Adipose tissue (tissue), 3 donors: Measurements from ENCODE around the gene ZDHHC14. TPM values are rescaled to one million over a fixed set of nuclear protein-coding genes. Genes with fewer than 3 reads are reported as not detected.

Experiments
- H3K27ac ChIP-seq: one replicate; pipeline ENCODE4 v1.5.1; 2013; ENCODE audit warnings: low read depth, low read length
- WGBS, 3 donors: extraction: QIAGEN DNeasy Blood & Tissue Kit; methylation state at CpG; one replicate each; pipeline ENCODE4 v1.1.7; 2013; 5-methylcytosine and 5-hydroxymethylcytosine counted together
- polyA plus RNA-seq, 3 donors: library from polyadenylated mRNA; stranded (reverse); fragments of 200-250 nt; gene quantifications; one replicate each; pipeline ENCODE4 v1.2.3, GENCODE V29; 2013
- donor health status: healthy with polysubstance abuse.
- donor health status: Bipolar disorder and iron deficiency.
- donor health status: healthy.

Gene ZDHHC14
- polyA plus RNA-seq, 3 donors = 3.0 to 6.0 (median 5.1) TPM

- 85 to 95% (median 94%) methylated on average over 11 of the region's 11 CpGs for WGBS, 3 donors
- no peak overlapping the region for H3K27ac ChIP-seq
Observed at GRCh38 chr6:157627195-157627966, 246.4 kb downstream of the ZDHHC14 start.

- WGBS, 3 donors = 71 to 90% (median 88%) methylated on average over 11 of the region's 11 CpGs
- H3K27ac ChIP-seq = no peak overlapping the region
Observed at GRCh38 chr6:157628463-157628862, 247.5 kb downstream of the ZDHHC14 start.

- WGBS, 3 donors = 42 to 76% (median 53%) methylated on average over 10 of the region's 10 CpGs
- no peak overlapping the region for H3K27ac ChIP-seq
Observed at GRCh38 chr6:157629220-157629619, 248.2 kb downstream of the ZDHHC14 start.

GRCh38 chr6:157630463-157631080 is 249.6 kb downstream of the ZDHHC14 start:
- 73 to 89% (median 83%) methylated on average over 5 of the region's 5 CpGs for WGBS, 3 donors
- H3K27ac ChIP-seq = no peak overlapping the region

DNA sequence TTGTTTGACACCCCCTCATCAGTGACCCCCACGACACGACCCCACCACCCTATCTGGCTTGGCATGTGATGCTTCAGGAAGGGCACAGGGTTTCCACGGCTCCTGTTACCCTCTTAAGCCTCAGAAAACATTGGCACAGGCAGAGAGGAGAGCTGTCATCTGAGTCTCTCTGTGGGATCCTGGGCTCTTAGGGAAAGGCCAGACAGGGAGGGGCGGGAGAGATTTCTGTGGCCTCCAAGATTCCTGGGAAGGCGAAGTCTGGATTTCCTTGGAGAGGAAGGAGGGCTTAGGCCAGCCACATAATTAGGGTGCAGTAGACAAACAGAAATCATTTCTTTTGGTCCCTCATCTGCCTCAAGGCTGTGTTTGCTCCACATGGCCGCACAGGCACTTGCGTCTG is 250.4 kb downstream of the ZDHHC14 start:
- no peak overlapping the region for H3K27ac ChIP-seq
- 74 to 90% (median 83%) methylated on average over 7 of the region's 7 CpGs for WGBS, 3 donors

DNA sequence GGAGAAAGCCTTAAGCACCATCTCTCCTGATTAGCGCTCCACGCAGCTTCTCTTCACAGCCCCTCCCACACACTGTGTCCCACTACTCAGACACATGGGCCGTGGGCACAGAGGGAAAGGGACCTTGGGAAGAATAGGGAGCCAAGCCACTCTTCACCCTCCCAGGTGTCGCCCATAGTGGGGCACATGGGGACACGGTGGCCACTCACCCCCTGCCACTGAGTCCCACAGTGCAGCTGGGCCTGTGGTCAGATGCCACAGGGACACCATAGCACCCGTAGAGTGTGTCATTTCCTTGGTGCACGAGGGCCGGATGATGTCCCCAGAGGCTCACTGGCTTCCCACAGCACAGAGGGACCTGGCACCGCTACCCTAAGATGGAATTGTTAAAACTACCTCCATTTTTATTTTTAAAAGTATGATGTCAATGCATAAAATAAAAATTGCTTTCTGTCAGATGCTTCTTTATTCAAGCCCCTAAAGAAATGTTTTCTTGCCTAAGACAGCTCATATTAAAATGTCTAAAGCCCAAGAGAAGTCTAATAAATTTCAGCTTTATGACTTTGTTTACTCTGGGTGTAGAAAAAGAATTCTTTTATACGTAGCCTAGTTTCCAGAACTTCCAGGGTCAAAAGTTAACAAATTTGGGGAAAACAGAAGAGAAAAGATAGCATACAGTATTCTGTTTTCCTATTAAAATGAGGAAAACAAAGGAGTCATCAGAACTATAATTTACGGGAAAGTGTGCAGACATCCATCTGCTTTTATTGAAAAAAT is 251.0 kb downstream of the ZDHHC14 start:
- no peak overlapping the region for H3K27ac ChIP-seq
- 70 to 93% (median 80%) methylated on average over 11 of the region's 11 CpGs for WGBS, 3 donors

GRCh38 chr6:157632821-157633220 is 251.8 kb downstream of the ZDHHC14 start:
- 61 to 69% (median 64%) methylated on average over 5 of the region's 5 CpGs for WGBS, 3 donors
- no peak overlapping the region for H3K27ac ChIP-seq

- no peak overlapping the region for H3K27ac ChIP-seq
Observed at GRCh38 chr6:157634546-157634945, 253.6 kb downstream of the ZDHHC14 start.

DNA sequence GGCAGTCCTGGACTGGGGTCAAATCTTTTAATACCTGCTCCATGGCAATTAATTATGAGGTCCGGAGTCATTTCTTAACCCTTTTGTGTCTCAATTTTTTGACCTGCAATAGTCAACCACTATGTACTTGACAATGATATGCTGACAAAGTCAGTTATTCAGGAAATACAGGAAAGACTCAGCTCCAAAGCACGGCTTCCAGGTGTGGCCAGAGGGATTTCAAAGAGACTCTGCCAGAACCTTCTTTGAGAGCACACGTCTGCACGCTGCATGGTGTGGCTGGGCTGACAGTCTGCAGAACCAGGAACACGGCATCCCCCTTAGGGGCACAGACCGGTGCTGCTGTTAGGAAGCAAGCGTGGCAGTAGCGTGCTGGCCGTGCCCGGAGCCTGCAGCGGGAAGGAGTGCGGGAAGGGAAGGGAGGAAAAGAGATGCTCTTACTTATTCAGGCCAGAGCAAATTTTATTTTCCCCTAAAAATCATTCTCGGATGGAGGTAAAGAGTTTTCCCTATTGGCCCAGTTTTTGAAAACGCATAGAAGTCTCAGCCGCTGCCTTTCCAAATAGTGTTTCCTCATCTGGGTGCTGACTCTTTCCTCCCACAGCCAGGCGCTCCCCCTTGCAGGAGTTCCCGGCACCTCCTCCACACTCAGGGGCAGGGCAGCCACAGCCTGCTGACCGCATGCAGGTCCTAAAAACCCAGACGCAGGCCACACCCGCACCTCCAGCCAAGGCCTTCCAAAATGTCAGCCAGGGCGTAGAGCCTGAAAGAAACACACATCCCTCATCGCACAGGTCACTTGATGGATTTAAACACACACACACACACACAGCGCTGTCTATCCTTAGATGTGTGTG is 254.6 kb downstream of the ZDHHC14 start:
- no peak overlapping the region for H3K27ac ChIP-seq
- 66 to 82% (median 72%) methylated on average over 23 of the region's 23 CpGs for WGBS, 3 donors

More at GRCh38 chr6:157634546-157634945, 253.6 kb downstream of the ZDHHC14 start:
- 83 to 92% (median 87%) methylated on average over 8 of the region's 8 CpGs for WGBS, 3 donors

DNA sequence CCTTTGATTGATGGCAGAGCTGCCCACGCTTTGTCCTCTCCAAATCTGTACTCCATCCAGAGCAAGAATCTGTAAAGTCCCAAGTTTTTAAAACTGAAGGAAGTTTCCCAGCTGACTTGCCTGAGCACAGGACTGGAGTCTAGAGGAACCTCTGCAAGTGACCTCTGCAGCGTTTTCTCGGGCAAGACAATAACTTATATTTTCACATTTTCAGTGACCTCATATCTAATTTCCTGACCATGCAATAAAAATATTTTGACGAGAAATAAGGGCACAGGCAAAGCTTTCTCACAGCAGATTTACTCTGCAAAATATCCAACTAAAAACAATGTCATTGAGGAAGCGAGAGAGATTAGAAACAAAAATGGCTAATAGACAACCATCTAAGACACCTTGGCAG is 256.5 kb downstream of the ZDHHC14 start:
- 84 to 92% (median 88%) methylated on average over 5 of the region's 5 CpGs for WGBS, 3 donors
- H3K27ac ChIP-seq = no peak overlapping the region

- no peak overlapping the region for H3K27ac ChIP-seq
- 90 to 94% (median 91%) methylated on average over 8 of the region's 8 CpGs for WGBS, 3 donors
Observed at GRCh38 chr6:157637941-157638662, 257.1 kb downstream of the ZDHHC14 start.

DNA sequence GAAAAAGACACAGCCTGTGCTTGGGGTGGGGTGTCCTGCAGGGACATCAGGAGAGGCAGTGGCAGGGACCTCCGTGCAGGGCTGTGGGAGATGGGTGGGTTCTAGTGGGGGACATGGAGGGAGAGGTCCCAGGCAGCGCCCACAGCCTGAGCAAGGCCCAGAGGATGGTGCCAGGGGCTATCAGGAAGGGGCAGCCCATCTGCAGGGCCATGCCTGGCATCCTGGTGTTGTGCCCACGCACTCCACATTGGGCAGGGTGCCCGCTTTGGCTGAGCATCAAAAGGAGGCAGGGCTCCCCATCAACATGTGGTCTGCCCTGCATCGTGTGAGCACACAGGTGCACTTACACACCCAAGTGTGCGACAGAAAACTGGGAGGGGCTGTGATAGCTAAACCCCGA is 257.8 kb downstream of the ZDHHC14 start:
- H3K27ac ChIP-seq = no peak overlapping the region
- 85 to 96% (median 94%) methylated on average over 7 of the region's 7 CpGs for WGBS, 3 donors

DNA sequence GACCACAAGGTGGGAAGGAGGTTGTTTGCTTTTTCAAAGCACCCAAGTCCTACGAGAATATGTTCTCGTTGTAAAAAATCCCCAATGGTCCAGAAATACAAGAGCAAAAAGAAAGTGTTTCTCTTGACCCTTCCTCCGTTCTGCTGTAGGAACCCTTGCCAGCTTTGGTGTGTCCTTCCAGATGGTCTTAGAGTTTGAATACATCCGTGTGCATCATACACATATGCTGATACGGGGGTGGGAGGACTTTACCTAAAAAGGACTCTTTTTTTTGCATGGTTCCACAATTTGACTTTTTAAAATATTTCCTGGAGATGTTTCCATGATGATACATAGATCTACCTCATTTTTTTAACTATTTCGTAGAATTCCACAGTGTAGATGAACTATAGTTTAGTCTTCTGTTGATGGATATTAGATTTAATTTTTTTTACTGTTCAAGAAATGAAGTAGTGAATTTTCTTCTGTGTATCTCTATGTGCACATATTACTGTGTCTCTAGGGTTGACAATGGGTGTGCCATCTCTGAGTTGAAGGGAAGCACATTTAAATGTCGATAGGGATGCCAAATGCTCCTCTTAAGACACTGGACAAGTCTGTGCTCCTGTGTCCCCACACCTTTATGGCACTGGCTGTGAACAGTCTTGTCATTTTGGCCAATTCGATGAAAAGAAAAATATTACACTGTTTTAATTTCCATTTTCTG is 259.9 kb downstream of the ZDHHC14 start:
- 91 to 95% (median 93%) methylated on average over 8 of the region's 8 CpGs for WGBS, 3 donors
- H3K27ac ChIP-seq = no peak overlapping the region

DNA sequence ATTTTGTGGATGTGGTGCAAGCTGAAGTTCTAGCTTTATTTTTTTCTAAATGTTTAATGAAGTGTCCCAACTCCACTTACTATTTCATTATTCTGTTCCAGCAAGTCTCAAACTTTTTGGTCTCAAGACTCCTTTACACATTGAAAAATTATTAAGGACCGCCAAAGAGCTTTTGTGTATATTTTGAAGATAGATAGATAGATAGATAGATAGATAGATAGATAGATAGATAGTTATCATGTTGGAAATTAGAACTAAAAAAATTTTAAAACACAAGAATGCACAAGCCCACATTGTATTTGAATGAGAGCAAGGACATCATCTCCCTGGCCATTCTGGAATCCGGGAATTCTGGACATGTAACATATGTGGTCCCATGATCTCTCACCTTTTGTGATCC is 260.8 kb downstream of the ZDHHC14 start:
- no peak overlapping the region for H3K27ac ChIP-seq
- WGBS, 3 donors = 96% methylated on average over 2 of the region's 2 CpGs

- no peak overlapping the region for H3K27ac ChIP-seq
- WGBS, 3 donors = 96 to 98% (median 96%) methylated on average over 3 of the region's 3 CpGs
Observed at GRCh38 chr6:157642736-157643135, 261.7 kb downstream of the ZDHHC14 start.

DNA sequence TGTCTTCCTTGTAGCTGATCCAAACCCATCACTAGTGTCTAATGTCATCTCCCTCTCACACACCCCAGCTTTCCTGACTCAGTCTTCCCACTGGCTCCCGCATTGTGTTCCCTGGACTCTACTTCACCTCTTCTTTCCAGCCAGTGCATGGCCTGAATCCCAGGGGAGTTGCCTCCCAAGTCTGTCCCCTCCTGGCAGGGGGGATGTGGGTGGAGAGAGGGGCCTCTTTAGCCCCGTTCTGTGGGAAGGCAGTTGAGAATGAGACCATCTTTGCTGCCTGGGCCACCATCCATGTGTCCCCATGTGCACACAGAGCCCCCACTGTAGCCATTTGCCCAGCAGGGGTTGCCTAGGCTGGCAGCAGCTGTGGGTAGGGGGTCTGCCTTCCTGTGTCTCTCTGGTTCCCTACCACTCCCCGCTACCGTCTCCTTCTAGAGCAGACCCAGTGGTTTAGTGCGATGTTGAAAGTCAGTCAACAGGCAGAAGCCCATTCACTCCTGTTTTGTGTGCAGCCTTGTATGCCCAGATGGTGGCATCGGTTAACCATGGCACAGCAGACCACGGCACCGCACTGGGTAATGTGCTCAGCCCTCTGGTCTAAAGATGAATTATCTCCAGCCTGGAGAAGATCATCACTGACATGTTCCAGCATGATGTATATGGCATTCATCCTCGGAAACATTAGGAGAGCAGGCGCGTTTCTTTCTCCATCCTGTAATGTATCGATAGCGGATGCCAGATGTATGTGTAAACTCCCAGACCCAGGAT is 263.2 kb downstream of the ZDHHC14 start:
- H3K27ac ChIP-seq = no peak overlapping the region
- 83 to 90% (median 88%) methylated on average over 13 of the region's 13 CpGs for WGBS, 3 donors
